HG03571 (cell line): ENCODE results near the gene MRI1.
"Not testable (repeated sequence)": the region's sequence is repeated elsewhere in the genome, so short reads cannot be mapped to it uniquely, and the experiment has no call there.

Experiments used
- ATAC-seq: cut with Tn5 transposase; IDR thresholded peaks from one replicate; pipeline ENCODE4 v1.9.1; 2021; ENCODE audit not compliant: unreplicated experiment

The MRI1 gene

DNA sequence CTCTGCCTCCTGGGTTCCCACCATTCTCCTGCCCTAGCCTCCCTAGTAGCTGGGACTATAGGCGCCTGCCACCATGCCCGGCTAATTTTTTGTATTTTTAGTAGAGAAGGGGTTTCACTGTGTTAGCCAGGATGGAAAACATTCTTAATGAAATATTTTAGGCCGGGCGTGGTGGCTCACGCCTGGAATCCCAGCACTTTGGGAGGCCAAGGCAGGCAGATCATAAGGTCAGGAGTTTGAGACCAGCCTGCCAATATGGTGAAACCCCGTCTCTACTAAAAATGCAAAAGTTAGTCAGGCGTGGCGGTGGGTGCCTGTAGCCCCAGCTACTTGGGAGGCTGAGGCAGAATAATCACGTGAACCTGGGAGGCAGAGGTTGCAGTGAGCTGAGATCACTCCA lies 29.0 kb downstream of the MRI1 start:
- ATAC-seq = not testable (repeated sequence)

GRCh38 chr19:13794398-13794756 lies 30.1 kb downstream of the MRI1 start:
- ATAC-seq = no peak

- peak; percentile 89 for ATAC-seq
Observed at GRCh38 chr19:13794757-13795589, 30.7 kb downstream of the MRI1 start, which contains the start of gene ZSWIM4. Gene ZSWIM4 (plus strand): TSS chr19:13795443. CDS start chr19:13795649, 206 bp downstream.

DNA sequence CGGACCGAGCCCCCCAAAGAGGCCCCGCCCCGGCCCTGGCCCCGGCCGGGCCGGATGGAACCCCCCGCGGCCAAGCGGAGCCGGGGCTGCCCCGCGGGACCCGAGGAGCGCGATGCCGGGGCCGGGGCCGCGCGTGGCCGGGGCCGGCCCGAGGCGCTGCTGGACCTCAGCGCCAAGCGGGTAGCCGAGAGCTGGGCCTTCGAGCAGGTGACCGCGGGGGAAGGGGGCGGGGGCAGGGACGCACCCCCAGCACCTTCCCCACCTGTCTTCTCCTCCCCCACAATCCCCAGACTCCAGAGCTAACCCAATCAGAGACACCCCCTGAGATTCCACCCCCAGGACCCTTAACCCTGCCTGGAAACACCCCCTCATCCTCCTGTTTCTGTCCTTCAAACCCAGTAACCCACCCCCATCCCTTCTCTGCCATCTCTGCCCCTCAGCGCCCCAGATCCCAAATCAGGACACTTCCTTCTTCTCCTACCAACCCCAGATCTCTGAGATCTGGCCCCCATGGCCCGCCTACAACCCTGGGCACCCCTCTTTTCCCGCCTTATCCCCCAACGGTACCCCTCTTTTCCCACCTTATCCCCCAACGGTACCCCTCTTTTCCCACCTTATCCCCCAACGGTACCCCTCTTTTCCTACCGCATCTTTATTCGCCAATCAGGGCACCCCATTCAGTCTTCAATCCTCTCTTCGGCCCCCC lies 31.4 kb downstream of the MRI1 start:
- ATAC-seq = peak; percentile 30

- ATAC-seq = no peak
Observed at GRCh38 chr19:13796301-13797057, 32.2 kb downstream of the MRI1 start.

GRCh38 chr19:13797058-13797440 lies 32.7 kb downstream of the MRI1 start:
- no peak for ATAC-seq

- ATAC-seq = no peak
Observed at GRCh38 chr19:13797870-13798269, 33.5 kb downstream of the MRI1 start.

DNA sequence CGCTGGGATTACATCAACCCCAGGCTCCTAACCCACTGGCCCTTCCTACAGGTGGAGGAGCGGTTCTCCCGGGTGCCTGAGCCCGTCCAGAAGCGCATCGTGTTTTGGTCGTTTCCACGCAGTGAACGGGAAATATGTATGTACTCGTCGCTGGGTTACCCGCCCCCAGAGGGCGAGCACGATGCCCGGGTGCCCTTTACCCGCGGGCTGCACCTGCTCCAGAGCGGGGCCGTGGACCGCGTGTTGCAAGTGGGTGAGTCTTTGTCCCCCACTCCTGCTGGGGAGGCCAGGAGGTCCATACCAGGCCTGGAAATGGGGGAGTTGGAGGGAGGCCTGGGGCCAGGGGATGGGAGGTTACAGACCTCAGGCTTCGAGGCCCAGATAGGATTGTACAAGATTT lies 35.3 kb downstream of the MRI1 start:
- ATAC-seq = no peak

GRCh38 chr19:13803038-13803437 lies 38.7 kb downstream of the MRI1 start:
- no peak for ATAC-seq

- no peak for ATAC-seq
Observed at GRCh38 chr19:13804830-13805683, 40.7 kb downstream of the MRI1 start.

- no peak for ATAC-seq
Observed at GRCh38 chr19:13806728-13807127, 42.4 kb downstream of the MRI1 start.

DNA sequence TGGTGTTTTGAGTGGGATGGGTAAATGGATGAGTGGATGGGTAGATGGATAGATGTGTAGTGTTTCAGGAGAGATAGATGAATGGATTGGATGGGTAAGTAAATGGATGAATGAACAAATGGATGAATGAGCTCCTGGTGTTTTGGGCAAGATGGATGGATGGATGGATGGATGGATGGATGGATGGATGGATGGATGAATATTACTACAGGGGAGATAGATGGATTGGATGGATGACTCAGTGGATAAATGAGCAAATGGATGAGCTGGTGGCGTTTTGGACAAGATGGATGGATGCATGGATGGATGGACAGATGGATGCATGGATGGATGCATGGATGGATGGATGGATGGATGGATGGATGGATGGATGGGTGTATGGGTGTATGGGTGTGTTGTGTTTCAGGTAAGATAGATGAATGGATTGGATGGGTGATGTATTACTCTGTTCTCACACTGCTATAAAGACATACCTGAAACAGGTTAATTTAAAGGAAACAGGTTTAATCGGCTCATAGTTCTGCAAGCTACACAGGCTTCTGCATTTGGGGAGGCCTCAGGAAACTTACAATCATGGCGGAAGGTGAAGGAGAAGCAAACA lies 43.2 kb downstream of the MRI1 start:
- no peak for ATAC-seq

- ATAC-seq = no peak
Observed at GRCh38 chr19:13808856-13809255, 44.5 kb downstream of the MRI1 start.

DNA sequence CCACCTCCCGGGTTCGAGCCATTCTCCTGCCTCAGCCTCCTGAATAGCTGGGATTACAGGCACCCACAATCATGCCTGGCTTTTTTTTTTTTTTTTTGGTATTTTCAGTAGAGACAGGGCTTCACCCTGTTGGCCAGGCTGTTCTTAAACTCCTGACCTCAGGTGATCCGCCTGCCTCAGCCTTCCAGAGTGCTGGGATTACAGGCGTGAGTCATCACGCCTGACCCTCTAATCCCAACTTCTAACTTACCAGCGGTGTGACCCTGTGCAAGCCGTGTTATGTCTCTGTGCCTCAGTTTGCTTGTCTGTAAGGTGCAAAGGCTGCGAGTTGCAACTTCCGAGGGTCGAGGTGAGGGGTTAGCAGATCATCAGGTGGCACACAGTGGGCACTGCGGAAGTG lies 48.2 kb downstream of the MRI1 start:
- no peak for ATAC-seq

- ATAC-seq = no peak
Observed at GRCh38 chr19:13813147-13813546, 48.8 kb downstream of the MRI1 start.

- no peak for ATAC-seq
Observed at GRCh38 chr19:13814550-13814949, 50.2 kb downstream of the MRI1 start.

- ATAC-seq = no peak
Observed at GRCh38 chr19:13817018-13817614, 52.8 kb downstream of the MRI1 start.

- no peak for ATAC-seq
Observed at GRCh38 chr19:13817615-13818371, 53.5 kb downstream of the MRI1 start.

GRCh38 chr19:13819238-13819637 lies 54.9 kb downstream of the MRI1 start:
- ATAC-seq = no peak
